ENCODE measurements around the gene RCHY1.
A peak's percentile ranks its signal among the peaks of the same experiment; 100 is the strongest.

RCHY1 gene

GRCh38 chr4:75498041-75498440, 16.2 kb downstream of the RCHY1 start:
- Histone ChIP-seq H3K4me3 (replicated peaks; ENCODE audit: insufficient read depth, low read length) (no peak overlapping the region), H3K27ac (replicated peaks) (no peak overlapping the region), H3K27me3 (ENCODE audit: insufficient read depth, poor library complexity, severe bottlenecking) (no peaks in the 10 kb centered on the region)
- TF ChIP-seq GABPA (IDR thresholded peaks at IDR 0.05; ENCODE audit: low read depth), result no peak
- TF ChIP-seq SPI1 (IDR thresholded peaks at IDR 0.05; ENCODE audit: borderline replicate concordance, low read depth), result no peak
- no peak for TF ChIP-seq POLR2AphosphoS5 (IDR thresholded peaks at IDR 0.05; ENCODE audit: low read depth)
- TF ChIP-seq, protein P1, sequence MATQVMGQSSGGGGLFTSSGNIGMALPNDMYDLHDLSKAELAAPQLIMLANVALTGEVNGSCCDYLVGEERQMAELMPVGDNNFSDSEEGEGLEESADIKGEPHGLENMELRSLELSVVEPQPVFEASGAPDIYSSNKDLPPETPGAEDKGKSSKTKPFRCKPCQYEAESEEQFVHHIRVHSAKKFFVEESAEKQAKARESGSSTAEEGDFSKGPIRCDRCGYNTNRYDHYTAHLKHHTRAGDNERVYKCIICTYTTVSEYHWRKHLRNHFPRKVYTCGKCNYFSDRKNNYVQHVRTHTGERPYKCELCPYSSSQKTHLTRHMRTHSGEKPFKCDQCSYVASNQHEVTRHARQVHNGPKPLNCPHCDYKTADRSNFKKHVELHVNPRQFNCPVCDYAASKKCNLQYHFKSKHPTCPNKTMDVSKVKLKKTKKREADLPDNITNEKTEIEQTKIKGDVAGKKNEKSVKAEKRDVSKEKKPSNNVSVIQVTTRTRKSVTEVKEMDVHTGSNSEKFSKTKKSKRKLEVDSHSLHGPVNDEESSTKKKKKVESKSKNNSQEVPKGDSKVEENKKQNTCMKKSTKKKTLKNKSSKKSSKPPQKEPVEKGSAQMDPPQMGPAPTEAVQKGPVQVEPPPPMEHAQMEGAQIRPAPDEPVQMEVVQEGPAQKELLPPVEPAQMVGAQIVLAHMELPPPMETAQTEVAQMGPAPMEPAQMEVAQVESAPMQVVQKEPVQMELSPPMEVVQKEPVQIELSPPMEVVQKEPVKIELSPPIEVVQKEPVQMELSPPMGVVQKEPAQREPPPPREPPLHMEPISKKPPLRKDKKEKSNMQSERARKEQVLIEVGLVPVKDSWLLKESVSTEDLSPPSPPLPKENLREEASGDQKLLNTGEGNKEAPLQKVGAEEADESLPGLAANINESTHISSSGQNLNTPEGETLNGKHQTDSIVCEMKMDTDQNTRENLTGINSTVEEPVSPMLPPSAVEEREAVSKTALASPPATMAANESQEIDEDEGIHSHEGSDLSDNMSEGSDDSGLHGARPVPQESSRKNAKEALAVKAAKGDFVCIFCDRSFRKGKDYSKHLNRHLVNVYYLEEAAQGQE (IDR thresholded peaks at IDR 0.05; ENCODE audit: insufficient replicate concordance, low read depth), result no peak
- TF ChIP-seq, protein P2, sequence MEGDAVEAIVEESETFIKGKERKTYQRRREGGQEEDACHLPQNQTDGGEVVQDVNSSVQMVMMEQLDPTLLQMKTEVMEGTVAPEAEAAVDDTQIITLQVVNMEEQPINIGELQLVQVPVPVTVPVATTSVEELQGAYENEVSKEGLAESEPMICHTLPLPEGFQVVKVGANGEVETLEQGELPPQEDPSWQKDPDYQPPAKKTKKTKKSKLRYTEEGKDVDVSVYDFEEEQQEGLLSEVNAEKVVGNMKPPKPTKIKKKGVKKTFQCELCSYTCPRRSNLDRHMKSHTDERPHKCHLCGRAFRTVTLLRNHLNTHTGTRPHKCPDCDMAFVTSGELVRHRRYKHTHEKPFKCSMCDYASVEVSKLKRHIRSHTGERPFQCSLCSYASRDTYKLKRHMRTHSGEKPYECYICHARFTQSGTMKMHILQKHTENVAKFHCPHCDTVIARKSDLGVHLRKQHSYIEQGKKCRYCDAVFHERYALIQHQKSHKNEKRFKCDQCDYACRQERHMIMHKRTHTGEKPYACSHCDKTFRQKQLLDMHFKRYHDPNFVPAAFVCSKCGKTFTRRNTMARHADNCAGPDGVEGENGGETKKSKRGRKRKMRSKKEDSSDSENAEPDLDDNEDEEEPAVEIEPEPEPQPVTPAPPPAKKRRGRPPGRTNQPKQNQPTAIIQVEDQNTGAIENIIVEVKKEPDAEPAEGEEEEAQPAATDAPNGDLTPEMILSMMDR (IDR thresholded peaks at IDR 0.05; ENCODE audit: insufficient read depth, low read length), result no peak
- DNase-seq (ENCODE audit: low read depth in 1 of 2, low spot score in 1 of 2), result no peak

DNA sequence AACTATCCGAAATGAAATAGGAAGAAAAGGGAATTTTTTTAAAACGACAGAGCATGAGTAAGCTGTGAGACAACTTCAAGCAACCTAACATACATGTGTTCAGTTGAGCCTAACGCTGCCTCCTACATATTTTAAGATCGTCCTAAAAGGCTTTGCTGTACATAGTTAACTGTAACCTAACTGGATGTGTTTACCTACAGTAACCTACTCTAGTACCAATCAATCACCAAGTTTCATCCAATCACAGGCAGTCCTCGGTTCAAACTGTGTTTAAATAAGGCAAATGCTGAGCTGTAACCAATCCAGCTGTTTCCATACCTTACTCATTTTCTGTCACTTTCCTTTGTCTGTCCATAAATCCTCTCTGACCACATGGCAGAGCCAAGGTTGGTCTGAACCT, 17.1 kb downstream of the RCHY1 start:
- no peaks in the 10 kb centered on the region for H3K27me3 ChIP-seq (ENCODE audit: insufficient read depth, poor library complexity, severe bottlenecking)
- DNase-seq (ENCODE audit: low read depth in 1 of 2, low spot score in 1 of 2), result no peak
- no peak overlapping the region for H3K4me3 ChIP-seq (replicated peaks; ENCODE audit: insufficient read depth, low read length)
- TF ChIP-seq, protein P2 (IDR thresholded peaks at IDR 0.05; ENCODE audit: insufficient read depth, low read length), result no peak
- TF ChIP-seq GABPA (IDR thresholded peaks at IDR 0.05; ENCODE audit: low read depth), result no peak
- no peak overlapping the region for H3K27ac ChIP-seq (replicated peaks)

- no peak for DNase-seq (ENCODE audit: low read depth in 1 of 2, low spot score in 1 of 2)
- Histone ChIP-seq H3K27me3 (ENCODE audit: insufficient read depth, poor library complexity, severe bottlenecking) (no peaks in the 10 kb centered on the region), H3K27ac (replicated peaks) (no peak overlapping the region), H3K4me3 (replicated peaks; ENCODE audit: insufficient read depth, low read length) (no peak overlapping the region)
- TF ChIP-seq POLR2AphosphoS5 (IDR thresholded peaks at IDR 0.05; ENCODE audit: low read depth) (no peak), GABPA (IDR thresholded peaks at IDR 0.05; ENCODE audit: low read depth) (no peak), SPI1 (IDR thresholded peaks at IDR 0.05; ENCODE audit: borderline replicate concordance, low read depth) (no peak)
- TF ChIP-seq, protein P2 (IDR thresholded peaks at IDR 0.05; ENCODE audit: insufficient read depth, low read length), result no peak
- TF ChIP-seq, protein P1 (IDR thresholded peaks at IDR 0.05; ENCODE audit: insufficient replicate concordance, low read depth), result no peak
Observed at GRCh38 chr4:75496406-75496805, 17.8 kb downstream of the RCHY1 start.

DNA sequence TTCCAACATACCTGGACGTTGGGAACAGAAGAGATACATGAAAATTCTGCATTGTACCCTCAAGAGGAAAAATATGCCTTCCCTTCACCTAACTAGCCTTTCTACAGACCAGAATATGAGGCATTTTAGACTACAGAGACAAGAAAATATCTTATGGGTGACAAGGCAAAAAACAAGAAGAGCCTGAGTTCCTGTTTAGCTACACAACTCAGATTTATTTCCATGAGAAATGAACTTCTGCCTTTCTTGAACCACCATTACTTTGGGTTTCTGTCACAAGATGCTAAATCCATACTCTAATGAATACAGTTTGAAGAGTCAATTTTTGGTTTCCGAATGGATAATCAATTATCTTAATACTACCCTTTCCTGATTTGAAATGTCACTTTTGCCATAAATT, 18.7 kb downstream of the RCHY1 start:
- DNase-seq (ENCODE audit: low read depth in 1 of 2, low spot score in 1 of 2), result no peak
- H3K27me3 ChIP-seq (ENCODE audit: insufficient read depth, poor library complexity, severe bottlenecking), result no peaks in the 10 kb centered on the region
- H3K27ac ChIP-seq (replicated peaks), result no peak overlapping the region
- no peak overlapping the region for H3K4me3 ChIP-seq (replicated peaks; ENCODE audit: insufficient read depth, low read length)
- no peak for TF ChIP-seq POLR2AphosphoS5 (IDR thresholded peaks at IDR 0.05; ENCODE audit: low read depth)
- TF ChIP-seq, protein P1 (IDR thresholded peaks at IDR 0.05; ENCODE audit: insufficient replicate concordance, low read depth), result no peak
- no peak for TF ChIP-seq GABPA (IDR thresholded peaks at IDR 0.05; ENCODE audit: low read depth)
- peak; percentile 65 for TF ChIP-seq SPI1 (IDR thresholded peaks at IDR 0.05; ENCODE audit: borderline replicate concordance, low read depth)
- TF ChIP-seq, protein P2 (IDR thresholded peaks at IDR 0.05; ENCODE audit: insufficient read depth, low read length), result no peak
